PC-3 (cell line): Measurements from ENCODE around the gene LPCAT1.

Experiments
- CTCF ChIP-seq: fragments of 300-600 bp; sonication (generic); conservative IDR thresholded peaks from 2 replicates; pipeline ENCODE4 v1.5.1; 2017; ENCODE audit warnings: antibody characterized with exemption, low read depth, mild to moderate bottlenecking, low read length
- EZH2 ChIP-seq: fragments of 300-600 bp; sonication (generic); IDR thresholded peaks from one replicate; pipeline ENCODE4 v1.6.1; 2017; ENCODE audit warnings: antibody characterized with exemption, mild to moderate bottlenecking, low read length; ENCODE audit not compliant: unreplicated experiment

GRCh38 chr5:1541702-1542400 lies 18.1 kb upstream of the LPCAT1 start:
- TF ChIP-seq EZH2 (no peak), CTCF (no peak)
